GM19099 (cell line): ENCODE data around the gene CLEC16A.

Experiments
- POLR2A ChIP-seq: IDR thresholded peaks from 3 replicates; pipeline ENCODE4 v1.6.1; 2011; ENCODE audit warnings: low read depth; ENCODE audit not compliant: insufficient read length; ENCODE audit errors: extremely low read depth

The CLEC16A gene

GRCh38 chr16:11022002-11022401 is 77.6 kb downstream of the CLEC16A start:
- TF ChIP-seq POLR2A: no peak

GRCh38 chr16:11023262-11024039 is 79.1 kb downstream of the CLEC16A start:
- no peak for TF ChIP-seq POLR2A

GRCh38 chr16:11024333-11025053 is 80.1 kb downstream of the CLEC16A start:
- TF ChIP-seq POLR2A: no peak

- TF ChIP-seq POLR2A: no peak
Measured at GRCh38 chr16:11025120-11025531, 80.8 kb downstream of the CLEC16A start.

- no peak for TF ChIP-seq POLR2A
Measured at GRCh38 chr16:11029948-11030347, 85.6 kb downstream of the CLEC16A start.

- no peak for TF ChIP-seq POLR2A
Measured at GRCh38 chr16:11030990-11031510, 86.7 kb downstream of the CLEC16A start.

- TF ChIP-seq POLR2A: no peak
Measured at GRCh38 chr16:11032000-11032921, 87.9 kb downstream of the CLEC16A start.

GRCh38 chr16:11032922-11033291 is 88.5 kb downstream of the CLEC16A start:
- TF ChIP-seq POLR2A: no peak

GRCh38 chr16:11033629-11034420 is 89.5 kb downstream of the CLEC16A start:
- TF ChIP-seq POLR2A: no peak

- no peak for TF ChIP-seq POLR2A
Measured at GRCh38 chr16:11034481-11034931, 90.1 kb downstream of the CLEC16A start.

- TF ChIP-seq POLR2A: no peak
Measured at GRCh38 chr16:11035096-11035495, 90.7 kb downstream of the CLEC16A start.

- no peak for TF ChIP-seq POLR2A
Measured at GRCh38 chr16:11036040-11036439, 91.7 kb downstream of the CLEC16A start.

- no peak for TF ChIP-seq POLR2A
Measured at GRCh38 chr16:11036868-11037410, 92.6 kb downstream of the CLEC16A start.

- no peak for TF ChIP-seq POLR2A
Measured at GRCh38 chr16:11038305-11038704, 93.9 kb downstream of the CLEC16A start.
